ENCODE results near the gene SACM1L.

GRCh38 chr3:45771166-45771775, 82.1 kb downstream of the SACM1L start:
- TF ChIP-seq FOXM1 (IDR thresholded peaks at IDR 0.05; ENCODE audit: borderline replicate concordance) = no peak
- TF ChIP-seq ZNF384 (IDR thresholded peaks at IDR 0.05) = no peak
- no peak for TF ChIP-seq FOXA1 (IDR thresholded peaks at IDR 0.05)
- no peak for TF ChIP-seq SP1 (IDR thresholded peaks at IDR 0.05)
- no peak for TF ChIP-seq TARDBP (IDR thresholded peaks at IDR 0.05)
- TF ChIP-seq SUZ12 (IDR thresholded peaks at IDR 0.05) = no peak
- TF ChIP-seq CTBP1 (IDR thresholded peaks at IDR 0.05; ENCODE audit: borderline replicate concordance) = no peak
- no peak for TF ChIP-seq ELF4 (IDR thresholded peaks at IDR 0.05)
- TF ChIP-seq, protein P1, sequence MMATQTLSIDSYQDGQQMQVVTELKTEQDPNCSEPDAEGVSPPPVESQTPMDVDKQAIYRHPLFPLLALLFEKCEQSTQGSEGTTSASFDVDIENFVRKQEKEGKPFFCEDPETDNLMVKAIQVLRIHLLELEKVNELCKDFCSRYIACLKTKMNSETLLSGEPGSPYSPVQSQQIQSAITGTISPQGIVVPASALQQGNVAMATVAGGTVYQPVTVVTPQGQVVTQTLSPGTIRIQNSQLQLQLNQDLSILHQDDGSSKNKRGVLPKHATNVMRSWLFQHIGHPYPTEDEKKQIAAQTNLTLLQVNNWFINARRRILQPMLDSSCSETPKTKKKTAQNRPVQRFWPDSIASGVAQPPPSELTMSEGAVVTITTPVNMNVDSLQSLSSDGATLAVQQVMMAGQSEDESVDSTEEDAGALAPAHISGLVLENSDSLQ (IDR thresholded peaks at IDR 0.05) = no peak
- TF ChIP-seq FOXK2 (IDR thresholded peaks at IDR 0.05) = no peak
- TF ChIP-seq BHLHE40 (IDR thresholded peaks at IDR 0.05; ENCODE audit: borderline replicate concordance) = no peak
- no peak for TF ChIP-seq ARNT (IDR thresholded peaks at IDR 0.05)
